Sigmoid colon (tissue), 4 donors: ENCODE measurements around the gene P4HA3.

ENCODE experiments used
- EP300 ChIP-seq, 4 donors: sonication (generic); formaldehyde crosslinking; IDR thresholded peaks; one replicate each; pipeline ENCODE4 v1.6.1; 2017; ENCODE audit warnings: antibody characterized with exemption in 4 of 4
- POLR2A ChIP-seq, 2 donors: fragments of 450-650 bp; IDR thresholded peaks; one replicate each; pipeline ENCODE4 v1.6.1; 2016; ENCODE audit warnings: antibody characterized with exemption in 2 of 2, mild to moderate bottlenecking in 2 of 2, moderate library complexity in 2 of 2
- TF ChIP-seq, protein P1 (sequence below), 4 experiments: fragments of 450-650 bp in 3 of 4; fragments of 200-600 bp in 1 of 4; IDR thresholded peaks; one replicate each; pipeline ENCODE4 v1.5.1; 2016 to 2019; ENCODE audit warnings: antibody characterized with exemption in 4 of 4, mild to moderate bottlenecking in 3 of 4, moderate library complexity in 2 of 4

- TF ChIP-seq, protein P1, sequence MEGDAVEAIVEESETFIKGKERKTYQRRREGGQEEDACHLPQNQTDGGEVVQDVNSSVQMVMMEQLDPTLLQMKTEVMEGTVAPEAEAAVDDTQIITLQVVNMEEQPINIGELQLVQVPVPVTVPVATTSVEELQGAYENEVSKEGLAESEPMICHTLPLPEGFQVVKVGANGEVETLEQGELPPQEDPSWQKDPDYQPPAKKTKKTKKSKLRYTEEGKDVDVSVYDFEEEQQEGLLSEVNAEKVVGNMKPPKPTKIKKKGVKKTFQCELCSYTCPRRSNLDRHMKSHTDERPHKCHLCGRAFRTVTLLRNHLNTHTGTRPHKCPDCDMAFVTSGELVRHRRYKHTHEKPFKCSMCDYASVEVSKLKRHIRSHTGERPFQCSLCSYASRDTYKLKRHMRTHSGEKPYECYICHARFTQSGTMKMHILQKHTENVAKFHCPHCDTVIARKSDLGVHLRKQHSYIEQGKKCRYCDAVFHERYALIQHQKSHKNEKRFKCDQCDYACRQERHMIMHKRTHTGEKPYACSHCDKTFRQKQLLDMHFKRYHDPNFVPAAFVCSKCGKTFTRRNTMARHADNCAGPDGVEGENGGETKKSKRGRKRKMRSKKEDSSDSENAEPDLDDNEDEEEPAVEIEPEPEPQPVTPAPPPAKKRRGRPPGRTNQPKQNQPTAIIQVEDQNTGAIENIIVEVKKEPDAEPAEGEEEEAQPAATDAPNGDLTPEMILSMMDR (IDR thresholded peaks at IDR 0.05) = no peak
- TF ChIP-seq POLR2A (IDR thresholded peaks at IDR 0.05) (no peak), EP300 (IDR thresholded peaks at IDR 0.05) (no peak)
Measured at GRCh38 chr11:74354036-74354435, 42.6 kb upstream of the P4HA3 start.
